OCI-LY7 (cell line): ENCODE results near the gene GMEB1. TPM values are rescaled to one million over a fixed set of nuclear protein-coding genes. Genes with fewer than 3 reads are reported as not detected.

ENCODE experiments used
- BruUV-seq: library from RNA; stranded (reverse); fragments of 400-500 nt; replicated peaks from 2 replicates; lab custom pipeline; 2021; lab: Mats Ljungman, UMichigan
- CTCF ChIA-PET: fragments of 300-600 bp; sonication (Branson Sonifier 250); formaldehyde crosslinking; loops from one replicate; lab custom pipeline; 2022; ENCODE audit warnings: antibody characterized with exemption; ENCODE audit not compliant: unreplicated experiment; lab: Charles Lee
- POLR2A ChIA-PET: fragments of 300-600 bp; sonication (Branson Sonifier 250); formaldehyde crosslinking; loops from one replicate; lab custom pipeline; 2022; ENCODE audit warnings: antibody characterized with exemption; lab: Charles Lee
- DNase-seq: peaks from one replicate; pipeline ENCODE4 v3.0.0-alpha.2; 2015; ENCODE audit warnings: low spot score
- H2AFZ ChIP-seq: fragments of 200-600 bp; sonication (generic), shearing (Covaris generic); 2 replicates; pipeline ENCODE4 v1.6.1; 2014; ENCODE audit warnings: mild to moderate bottlenecking, antibody characterized with exemption, low read length, moderate library complexity
- H3K27ac ChIP-seq: fragments of 200-600 bp; sonication (generic); 2 replicates; pipeline ENCODE4 v1.5.1; 2014; ENCODE audit warnings: mixed run types, low read depth, mild to moderate bottlenecking, moderate library complexity, low read length, inconsistent platforms; ENCODE audit not compliant: poor library complexity, severe bottlenecking
- H3K36me3 ChIP-seq: fragments of 200-600 bp; sonication (generic); 2 replicates; pipeline ENCODE4 v1.6.1; 2014; ENCODE audit warnings: mild to moderate bottlenecking, antibody characterized with exemption, low read length, moderate library complexity, mixed read lengths; ENCODE audit not compliant: insufficient read depth
- H3K4me1 ChIP-seq: fragments of 200-600 bp; sonication (generic); 2 replicates; pipeline ENCODE4 v1.5.1; 2014; ENCODE audit warnings: mild to moderate bottlenecking, low read length; ENCODE audit not compliant: insufficient read depth, poor library complexity, severe bottlenecking
- H3K4me2 ChIP-seq: fragments of 200-600 bp; sonication (generic); 2 replicates; pipeline ENCODE4 v1.6.1; 2014; ENCODE audit warnings: mild to moderate bottlenecking, low read length
- H3K4me3 ChIP-seq: fragments of 200-600 bp; sonication (generic); 2 replicates; pipeline ENCODE4 v1.5.1; 2014; ENCODE audit warnings: mild to moderate bottlenecking, low read depth, low read length; ENCODE audit not compliant: poor library complexity, severe bottlenecking
- H3K79me2 ChIP-seq: fragments of 200-600 bp; sonication (generic); 2 replicates; pipeline ENCODE4 v1.6.1; 2016; ENCODE audit warnings: low read depth, mild to moderate bottlenecking, low read length, moderate library complexity, mixed read lengths; ENCODE audit not compliant: insufficient read depth
- H3K9me2 ChIP-seq: fragments of 200-600 bp; sonication (generic); 2 replicates; pipeline ENCODE4 v1.6.1; 2016; ENCODE audit warnings: mild to moderate bottlenecking, low read length, mixed read lengths; ENCODE audit not compliant: insufficient read depth
- H3K9me3 ChIP-seq: fragments of 200-600 bp; sonication (generic); 2 replicates; pipeline ENCODE4 v1.6.1; 2014; ENCODE audit warnings: mild to moderate bottlenecking, mixed run types, low read length, mixed read lengths
- H4K20me1 ChIP-seq: fragments of 200-600 bp; sonication (generic); 2 replicates; pipeline ENCODE4 v1.6.1; 2014; ENCODE audit warnings: mild to moderate bottlenecking, antibody characterized with exemption, low read length, moderate library complexity, mixed read lengths; ENCODE audit not compliant: insufficient read depth
- EZH2phosphoT487 ChIP-seq: fragments of 200-600 bp; sonication (generic); IDR thresholded peaks from 2 replicates; pipeline ENCODE4 v1.6.1; 2018; ENCODE audit warnings: low read depth, borderline replicate concordance, mild to moderate bottlenecking, mixed run types, antibody characterized with exemption, low read length, moderate library complexity, mixed read lengths
- intact Hi-C: fragments of 100-400 bp; cut with micrococcal nuclease; formaldehyde crosslinking; loops from one replicate; pipeline ENCODE4 v1.10.0; 2022; ENCODE audit not compliant: unreplicated experiment
- small RNA-seq: library from RNA; depleted of rRNA; stranded (forward); fragments of <200 nt; gene quantifications from one replicate; pipeline ENCODE3, GENCODE V24; 2014
- total RNA-seq, 2 experiments: library from RNA; depleted of rRNA in 1 of 2; stranded (reverse); fragments of >200 nt in 1 of 2; shearing (Covaris generic) in 1 of 2; gene quantifications; 2 replicates each; pipeline ENCODE4 v1.2.3, GENCODE V29; 2014 to 2022
- TF ChIP-seq, protein P1 (sequence below): fragments of 200-600 bp; sonication (generic); conservative IDR thresholded peaks from 2 replicates; pipeline ENCODE4 v1.5.1; 2014; ENCODE audit warnings: mild to moderate bottlenecking, antibody characterized with exemption, low read length, moderate library complexity, mixed read lengths

The GMEB1 gene
- total RNA-seq, 2 experiments from 2014 or later = 13.0 to 22.5 TPM

DNA sequence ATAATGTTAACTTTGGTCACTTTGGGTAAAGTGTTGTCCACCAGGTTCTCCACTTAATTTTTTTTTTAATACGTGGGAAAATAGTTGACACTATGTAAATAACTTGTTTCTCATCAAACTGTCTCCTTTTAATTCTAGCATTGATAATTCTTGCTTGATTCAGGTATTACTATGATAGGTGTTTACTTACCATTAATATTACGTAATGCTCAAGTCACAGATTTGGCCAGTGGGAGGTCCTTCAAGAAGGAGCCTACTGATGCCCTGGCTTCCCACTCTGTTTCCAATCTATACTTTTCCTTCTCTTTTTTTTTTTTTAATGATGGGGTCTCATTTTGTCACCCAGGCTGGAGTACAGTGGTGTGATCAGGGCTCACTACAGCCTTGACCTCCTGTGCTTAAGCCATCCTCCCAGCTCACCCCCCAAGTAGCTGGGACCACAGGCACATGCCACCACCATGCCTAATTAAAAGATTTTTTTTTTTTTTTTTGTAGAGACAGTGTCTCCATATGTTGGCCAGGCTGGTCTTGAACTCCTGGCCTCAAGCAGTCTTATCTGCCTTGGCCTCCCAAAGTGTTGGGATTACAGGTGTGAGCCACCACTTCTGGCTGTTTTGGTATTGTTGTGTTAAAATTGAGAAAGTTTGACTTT, 98.1 kb downstream of the GMEB1 start:
- peaks cover 17% of the 10 kb centered on the region; the same call in 1 of the 2 replicates for H4K20me1 ChIP-seq
- no peak for DNase-seq
- H3K4me3 ChIP-seq = no peak overlapping the region
- ChIA-PET CTCF (no interaction called here), POLR2A (no interaction called here)
- H3K36me3 ChIP-seq = peaks cover 85% of the 10 kb centered on the region
- intact Hi-C loops = no loop called here
- BruUV-seq = no TSS peak
- H2AFZ ChIP-seq = no peak overlapping the region
- no peak overlapping the region for H3K27ac ChIP-seq
- peaks cover 82% of the 10 kb centered on the region for H3K79me2 ChIP-seq
- H3K9me2 ChIP-seq = no peaks in the 10 kb centered on the region
- no peak for TF ChIP-seq EZH2phosphoT487
- TF ChIP-seq, protein P1, sequence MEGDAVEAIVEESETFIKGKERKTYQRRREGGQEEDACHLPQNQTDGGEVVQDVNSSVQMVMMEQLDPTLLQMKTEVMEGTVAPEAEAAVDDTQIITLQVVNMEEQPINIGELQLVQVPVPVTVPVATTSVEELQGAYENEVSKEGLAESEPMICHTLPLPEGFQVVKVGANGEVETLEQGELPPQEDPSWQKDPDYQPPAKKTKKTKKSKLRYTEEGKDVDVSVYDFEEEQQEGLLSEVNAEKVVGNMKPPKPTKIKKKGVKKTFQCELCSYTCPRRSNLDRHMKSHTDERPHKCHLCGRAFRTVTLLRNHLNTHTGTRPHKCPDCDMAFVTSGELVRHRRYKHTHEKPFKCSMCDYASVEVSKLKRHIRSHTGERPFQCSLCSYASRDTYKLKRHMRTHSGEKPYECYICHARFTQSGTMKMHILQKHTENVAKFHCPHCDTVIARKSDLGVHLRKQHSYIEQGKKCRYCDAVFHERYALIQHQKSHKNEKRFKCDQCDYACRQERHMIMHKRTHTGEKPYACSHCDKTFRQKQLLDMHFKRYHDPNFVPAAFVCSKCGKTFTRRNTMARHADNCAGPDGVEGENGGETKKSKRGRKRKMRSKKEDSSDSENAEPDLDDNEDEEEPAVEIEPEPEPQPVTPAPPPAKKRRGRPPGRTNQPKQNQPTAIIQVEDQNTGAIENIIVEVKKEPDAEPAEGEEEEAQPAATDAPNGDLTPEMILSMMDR = no peak
- no peak overlapping the region for H3K4me2 ChIP-seq
- H3K4me1 ChIP-seq = no peaks in the 10 kb centered on the region
- no peaks in the 10 kb centered on the region for H3K9me3 ChIP-seq

Small RNAs within 50 kb of the gene (small RNA-seq; reads per million reads assigned to genes)
- gene RF00422 (not detected), gene RNU11 (not detected)

Other genes with a start within 250 kb of the GMEB1 start
- 87.6 and 101 TPM in 2 replicates for gene RCC1, start 162.7 kb upstream of the GMEB1 start, total RNA-seq (2014; rRNA removed; shearing (Covaris generic))
- 95.3 and 108 TPM in 2 replicates for gene RCC1, start 162.7 kb upstream of the GMEB1 start, total RNA-seq (2022)
- 30.6 and 39.6 TPM in 2 replicates for gene TRNAU1AP, start 115.7 kb upstream of the GMEB1 start, total RNA-seq (2014; rRNA removed; shearing (Covaris generic))
- gene TRNAU1AP, start 115.7 kb upstream of the GMEB1 start, total RNA-seq (2022) = 41.8 and 47.7 TPM in 2 replicates
- not detected in 2 replicates for gene RAB42, start 76.5 kb upstream of the GMEB1 start, total RNA-seq (2014; rRNA removed; shearing (Covaris generic))
- not detected in 2 replicates for gene RAB42, start 76.5 kb upstream of the GMEB1 start, total RNA-seq (2022)
- 30.1 and 31.0 TPM in 2 replicates for gene TAF12, start 25.7 kb upstream of the GMEB1 start, total RNA-seq (2014; rRNA removed; shearing (Covaris generic))
- 32.4 and 34.9 TPM in 2 replicates for gene TAF12, start 25.7 kb upstream of the GMEB1 start, total RNA-seq (2022)
- not detected in 2 replicates for gene RNU11, start 20.2 kb upstream of the GMEB1 start, total RNA-seq (2014; rRNA removed; shearing (Covaris generic))
- not detected in 2 replicates for gene RNU11, start 20.2 kb upstream of the GMEB1 start, total RNA-seq (2022)
- gene YTHDF2, start 68.2 kb downstream of the GMEB1 start, total RNA-seq (2014; rRNA removed; shearing (Covaris generic)) = 46.6 and 57.9 TPM in 2 replicates
- 82.6 and 83.6 TPM in 2 replicates for gene YTHDF2, start 68.2 kb downstream of the GMEB1 start, total RNA-seq (2022)
- gene OPRD1, start 143.4 kb downstream of the GMEB1 start, total RNA-seq (2014; rRNA removed; shearing (Covaris generic)) = not detected in 2 replicates
- not detected in 2 replicates for gene OPRD1, start 143.4 kb downstream of the GMEB1 start, total RNA-seq (2022)
- 103 and 109 TPM in 2 replicates for gene EPB41, start 245.8 kb downstream of the GMEB1 start, total RNA-seq (2014; rRNA removed; shearing (Covaris generic))
- 102 and 123 TPM in 2 replicates for gene EPB41, start 245.8 kb downstream of the GMEB1 start, total RNA-seq (2022)